Dermis microvascular lymphatic vessel endothelial cell (primary cell): ENCODE results near the gene KCNN4. TPM values are rescaled to one million over a fixed set of nuclear protein-coding genes. Genes with fewer than 3 reads are reported as not detected.

Experiments
- DNase-seq, 2 donors: peaks; one replicate each; pipeline versions ENCODE4 v3.0.0 to v3.0.0-alpha.2; 2010; ENCODE audit warnings: low read depth in 2 of 2
- total RNA-seq: library from RNA; depleted of rRNA; stranded (reverse); fragments of >200 nt; gene quantifications from 2 replicates; pipeline ENCODE4 v1.2.1, GENCODE V29; 2014

Gene KCNN4
- total RNA-seq, 1 donor from 2014 or later: 0.39 TPM

DNA sequence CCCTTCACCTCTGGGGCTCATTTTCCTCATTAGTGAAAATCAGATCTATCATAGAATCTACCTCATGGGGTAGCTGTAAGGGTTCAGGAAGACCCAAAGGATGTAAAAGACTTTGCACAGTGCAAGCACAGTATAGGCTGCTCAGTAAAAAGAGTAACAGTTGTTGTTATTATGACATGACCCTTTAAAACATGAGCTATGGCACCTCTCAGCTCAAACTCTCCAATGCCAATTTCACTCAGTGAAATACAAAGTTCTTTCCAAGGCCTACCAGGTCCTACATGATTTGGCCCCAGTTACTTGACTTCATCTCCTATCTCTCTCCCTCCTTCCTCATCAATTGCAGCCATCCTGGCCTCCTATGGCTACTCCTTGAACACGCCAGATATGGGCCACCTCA, 30.9 kb downstream of the KCNN4 start:
- DNase-seq: no peak

DNA sequence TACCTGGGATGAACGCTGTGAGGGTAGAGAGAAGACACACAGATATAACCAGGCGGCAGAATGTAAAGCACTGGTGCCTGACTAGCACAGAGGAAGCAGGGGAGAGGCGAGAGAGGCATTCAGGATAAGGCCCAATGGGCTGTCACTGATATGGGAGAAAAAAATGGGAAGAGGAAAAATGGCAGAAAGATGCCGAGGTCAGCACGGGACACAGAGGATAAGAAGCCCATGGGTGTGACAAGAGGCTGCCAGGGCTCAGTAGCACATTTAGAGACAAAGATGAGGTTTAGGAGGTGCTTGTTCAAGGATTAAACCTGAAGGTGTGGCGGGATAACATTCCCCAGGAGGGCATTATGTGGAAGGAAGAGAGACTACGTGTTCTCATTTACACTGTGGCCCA, 31.6 kb downstream of the KCNN4 start:
- DNase-seq: no peak

DNA sequence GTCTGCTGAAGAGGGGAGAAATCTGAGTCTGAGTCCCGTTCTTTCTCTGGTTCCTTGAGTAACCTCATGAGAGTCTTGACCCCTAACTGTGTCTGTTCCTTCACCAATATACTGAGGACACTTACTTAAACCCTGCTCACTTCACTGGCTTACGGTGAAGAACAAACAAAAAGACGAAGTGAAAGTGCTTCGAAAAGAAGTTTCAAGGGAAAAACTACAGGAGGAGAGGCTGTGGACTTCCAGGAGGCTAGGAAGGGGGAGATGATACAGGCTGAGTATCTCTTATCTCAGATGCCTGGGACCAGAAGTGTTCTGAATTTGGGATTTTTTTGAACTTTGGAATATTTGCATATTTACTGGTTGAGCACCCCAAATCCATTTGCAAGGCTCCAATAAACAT, 32.1 kb downstream of the KCNN4 start:
- no peak for DNase-seq

DNA sequence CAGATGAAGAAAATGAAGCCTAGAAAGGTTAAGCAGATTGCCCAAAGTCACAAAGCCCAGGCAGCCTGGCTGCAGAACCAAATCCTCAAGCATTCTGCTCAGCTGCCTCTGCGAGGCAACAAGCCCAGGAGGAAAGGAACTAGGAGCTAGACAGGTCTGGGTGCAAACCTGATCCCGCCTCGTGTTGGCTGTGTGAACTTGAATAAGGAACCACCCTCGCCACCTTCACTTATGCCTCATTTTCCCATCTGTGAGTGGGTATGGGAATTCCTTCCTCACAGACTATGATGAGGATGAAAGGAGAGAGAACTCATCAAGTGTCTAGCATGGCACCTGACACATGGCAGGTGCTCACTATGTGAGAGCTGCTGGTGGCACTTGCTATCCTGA, 32.6 kb downstream of the KCNN4 start:
- no peak for DNase-seq

DNA sequence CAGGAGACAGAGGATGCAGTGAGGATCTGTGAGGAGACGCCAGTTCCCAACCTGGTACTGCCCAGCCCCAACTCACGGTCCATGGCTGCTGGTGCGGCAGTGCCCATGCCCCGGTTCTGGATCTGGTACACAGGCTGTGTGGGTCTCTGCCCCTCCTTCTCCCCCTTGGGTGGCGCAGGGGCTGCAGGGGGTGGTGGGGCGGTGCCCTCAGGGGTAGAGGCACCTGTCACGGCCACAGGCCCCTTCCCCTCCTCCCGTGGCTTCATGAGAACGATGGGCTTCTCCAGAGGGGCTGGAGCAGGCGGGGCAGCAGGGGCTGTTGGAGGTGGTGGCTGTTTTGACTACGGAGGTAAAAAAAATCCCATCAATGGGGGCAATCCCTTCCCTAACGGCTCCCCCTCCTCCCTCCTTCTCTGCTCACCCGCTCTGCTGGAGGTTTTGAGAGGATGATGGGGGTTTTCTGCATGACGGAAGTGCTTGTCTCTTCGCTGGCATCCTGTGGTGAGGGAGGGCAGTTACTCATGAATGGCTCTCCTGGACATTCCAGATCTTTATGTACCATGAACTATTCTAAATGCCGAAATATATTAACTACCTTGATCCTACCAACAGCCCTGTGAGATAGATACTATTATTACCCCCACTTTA, 33.1 kb downstream of the KCNN4 start:
- DNase-seq: peak in 1 of 2 donors; percentile 57

DNA sequence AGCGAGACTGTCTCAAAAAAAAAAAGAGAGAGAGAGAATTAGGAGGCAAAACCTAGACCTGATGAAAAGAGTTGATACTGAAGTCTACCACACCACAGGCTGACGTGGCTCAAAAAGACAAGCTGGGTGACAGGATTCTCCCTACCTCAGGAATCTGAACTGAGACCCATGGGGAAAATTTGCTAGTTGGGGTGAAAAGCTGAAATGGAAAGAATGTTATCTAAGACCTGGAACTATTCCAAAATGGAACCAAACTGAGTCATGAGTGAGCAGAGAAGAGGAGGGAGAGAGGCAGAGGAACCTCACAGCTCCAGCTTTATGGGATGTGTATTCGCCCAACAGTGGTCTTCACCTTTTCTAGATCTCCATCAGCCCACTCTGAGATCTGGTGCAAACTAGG, 37.7 kb downstream of the KCNN4 start:
- no peak for DNase-seq

DNA sequence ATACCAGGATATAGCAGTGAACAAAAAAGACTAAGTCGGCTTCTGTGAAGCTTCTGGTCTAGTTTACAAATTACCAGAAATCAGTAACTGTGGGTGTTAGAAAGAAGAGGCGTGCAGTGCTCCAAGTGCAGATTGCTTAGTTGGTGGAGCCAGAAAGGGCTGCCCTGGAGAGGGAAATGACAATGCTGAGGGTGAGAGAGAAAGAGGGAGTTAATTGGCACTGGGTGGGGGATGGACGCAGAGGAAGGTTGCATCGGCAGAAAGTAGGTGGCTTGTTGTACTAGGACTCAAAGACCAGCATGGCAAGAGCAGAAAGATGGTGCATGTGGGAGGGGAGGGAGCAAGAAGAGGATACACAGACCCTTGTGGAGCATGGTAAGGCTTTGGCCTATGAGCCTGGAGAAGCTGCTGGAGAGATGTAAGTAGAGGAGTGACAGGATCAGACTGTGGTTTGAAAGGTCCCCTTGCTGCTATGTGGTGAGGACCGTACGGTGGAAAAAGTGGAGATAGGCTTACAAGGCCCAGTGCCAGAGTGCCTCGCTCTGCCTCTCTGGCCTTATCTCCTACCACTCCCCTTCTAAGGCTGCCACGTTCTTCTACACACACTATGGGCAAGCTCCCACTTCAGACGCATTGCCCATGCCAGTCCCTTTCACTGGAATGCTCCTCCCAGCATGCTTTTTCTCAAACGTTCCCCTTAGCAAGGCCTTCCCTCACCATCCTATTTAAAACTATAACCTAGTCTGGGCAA, 39.5 kb downstream of the KCNN4 start:
- no peak for DNase-seq

DNA sequence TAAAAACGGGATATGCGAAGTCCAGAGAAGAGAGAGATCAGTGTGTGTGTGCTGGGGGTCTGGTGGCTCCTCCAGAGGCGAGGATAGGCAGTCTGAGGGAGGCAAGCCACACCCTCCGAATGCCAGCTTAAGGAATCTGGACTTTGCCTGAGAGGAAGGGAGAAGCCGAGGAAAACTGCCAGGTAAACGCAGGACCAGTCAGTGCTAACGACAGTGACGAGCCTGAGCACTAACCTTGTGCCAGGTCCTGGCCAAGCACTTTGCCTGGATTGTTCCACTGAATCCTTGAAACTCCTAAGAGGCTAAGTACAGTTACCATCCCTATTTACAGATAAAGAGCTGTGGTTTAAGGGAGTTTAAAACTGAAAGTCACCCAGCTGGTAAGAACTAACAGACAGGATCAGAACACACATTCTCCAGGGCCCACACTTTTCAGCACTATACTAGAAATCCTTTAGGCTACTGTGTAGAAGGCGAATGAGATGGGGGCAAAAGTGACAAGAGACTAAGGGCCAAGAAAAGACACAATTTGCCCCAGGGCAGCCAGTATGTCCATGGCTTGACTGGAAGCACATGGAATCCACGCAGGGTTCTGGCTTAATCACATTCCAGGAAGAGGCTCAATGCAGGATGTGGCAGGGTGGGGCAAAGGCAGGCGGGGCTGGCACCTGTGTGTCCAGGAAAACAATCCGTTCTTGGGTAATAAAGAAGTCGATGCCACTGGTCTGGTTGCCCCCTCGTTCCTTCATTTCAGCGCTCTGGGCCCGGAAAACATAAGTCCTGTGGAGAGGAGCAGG, 41.1 kb downstream of the KCNN4 start:
- DNase-seq: peak in 1 of 2 donors; percentile 15

DNA sequence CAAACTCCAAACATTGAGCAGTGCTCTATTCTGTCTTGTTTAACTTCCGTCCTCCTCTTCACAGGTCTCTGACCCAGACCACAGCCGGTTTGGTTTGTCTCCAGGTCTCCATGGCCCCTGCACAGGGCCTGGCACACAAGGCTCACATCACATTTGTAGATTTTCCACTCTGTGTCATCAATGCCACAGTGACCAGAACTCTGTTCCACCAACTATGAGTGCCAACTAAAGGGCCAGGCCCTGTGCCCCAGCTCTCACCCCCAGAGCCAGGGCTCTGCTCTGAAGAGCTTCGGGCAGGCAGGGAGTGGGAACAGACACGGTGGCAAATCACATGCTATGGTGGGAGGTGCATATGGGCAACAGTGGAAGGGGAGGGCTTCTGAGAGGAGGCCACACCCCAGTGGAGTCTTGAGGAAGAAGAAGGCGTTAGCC, 42.0 kb downstream of the KCNN4 start:
- no peak for DNase-seq

DNA sequence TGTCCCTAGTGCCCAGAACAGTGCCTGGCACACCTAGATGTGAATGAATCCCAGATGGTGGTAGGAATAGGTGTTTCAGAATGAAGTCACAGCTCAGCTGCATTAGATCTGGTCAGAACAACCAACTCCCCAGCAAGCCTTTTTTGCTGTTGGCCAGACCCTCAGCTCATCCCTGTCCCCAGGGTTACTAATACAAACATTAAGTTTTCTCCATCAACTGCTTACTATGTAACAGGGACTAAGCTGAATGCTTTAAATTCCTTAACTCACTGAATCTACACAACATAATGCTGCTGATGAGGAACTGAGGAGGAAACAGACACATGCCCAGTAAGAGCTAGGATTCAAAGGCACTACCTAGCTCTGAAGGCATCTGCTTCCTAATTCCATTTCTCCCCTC, 44.8 kb downstream of the KCNN4 start:
- no peak for DNase-seq

DNA sequence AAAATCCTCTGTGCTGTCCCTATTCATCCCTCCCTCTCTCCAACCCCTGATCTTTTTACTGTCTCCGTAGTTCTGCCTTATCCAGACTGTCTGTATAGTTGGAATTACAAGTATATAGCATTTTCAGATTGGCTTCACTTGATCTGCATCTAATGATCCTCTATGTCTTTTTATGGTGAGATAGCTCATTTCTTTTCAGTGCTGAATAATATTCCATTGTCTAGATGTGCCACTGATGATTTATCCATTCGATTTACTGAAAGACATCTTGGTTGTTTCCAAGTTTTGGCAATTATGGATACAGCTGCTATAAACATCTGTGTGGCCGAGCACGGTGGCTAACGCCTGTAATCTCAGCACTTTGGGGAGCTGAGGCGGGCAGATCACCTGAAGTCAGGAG, 45.8 kb downstream of the KCNN4 start:
- no peak for DNase-seq

DNA sequence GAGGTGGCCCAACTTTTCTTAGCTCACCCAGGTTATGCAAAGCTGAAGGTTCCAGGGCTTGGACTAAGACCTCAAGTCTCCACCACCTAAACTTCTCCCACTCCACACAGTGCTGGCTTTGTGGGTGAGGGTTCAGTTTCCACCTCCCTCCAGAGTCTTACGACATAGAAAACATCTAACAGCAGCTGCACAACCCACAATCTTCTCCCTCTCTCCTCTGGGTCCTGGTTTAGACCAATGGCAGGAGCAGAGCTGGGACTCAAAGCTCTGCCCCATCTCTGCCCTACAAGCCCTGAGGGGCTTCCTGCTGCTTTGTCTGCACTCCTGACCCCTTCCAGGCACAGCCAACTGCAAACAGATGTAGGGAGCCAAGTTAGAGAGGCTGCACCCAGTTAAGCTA, 48.9 kb downstream of the KCNN4 start:
- no peak for DNase-seq

DNA sequence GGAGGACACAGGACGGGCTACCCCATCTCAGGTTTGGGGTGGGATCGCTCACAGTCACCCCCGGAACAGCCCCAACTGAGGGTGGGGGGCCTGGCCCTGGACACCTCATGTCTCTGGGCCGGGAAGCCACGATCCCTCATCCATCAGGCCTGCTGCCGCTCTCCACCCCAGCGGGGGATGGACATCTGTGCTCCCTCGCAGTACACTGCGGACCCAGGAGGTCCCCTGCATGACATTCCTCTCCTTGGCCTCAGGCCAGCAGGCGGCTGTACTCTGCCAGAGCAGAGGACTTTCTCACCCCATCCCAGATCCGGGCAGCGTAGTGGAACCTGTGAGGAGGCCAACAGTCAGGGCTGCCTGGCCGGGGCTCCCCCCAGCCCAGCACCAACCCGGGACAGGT, 49.4 kb downstream of the KCNN4 start:
- no peak for DNase-seq

DNA sequence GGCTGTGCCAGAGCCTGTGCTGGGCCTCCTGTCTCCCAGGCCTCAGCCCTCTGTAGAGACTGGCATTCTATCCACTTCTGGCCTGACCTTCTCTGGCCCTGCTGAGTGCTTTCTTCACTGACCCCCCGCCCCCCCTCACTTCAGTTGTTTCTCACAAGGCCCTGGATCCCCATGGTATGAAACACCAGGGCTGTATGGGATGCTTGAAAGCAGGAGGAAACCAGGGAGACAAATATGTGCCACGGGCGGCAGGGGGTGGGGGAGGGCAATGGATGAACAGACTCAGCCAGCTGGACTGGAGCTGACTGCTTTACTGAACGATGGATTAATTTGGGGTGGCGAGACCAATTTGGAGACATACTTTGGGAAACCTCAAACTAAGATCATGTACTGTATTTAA, 50.9 kb downstream of the KCNN4 start:
- DNase-seq: no peak

DNA sequence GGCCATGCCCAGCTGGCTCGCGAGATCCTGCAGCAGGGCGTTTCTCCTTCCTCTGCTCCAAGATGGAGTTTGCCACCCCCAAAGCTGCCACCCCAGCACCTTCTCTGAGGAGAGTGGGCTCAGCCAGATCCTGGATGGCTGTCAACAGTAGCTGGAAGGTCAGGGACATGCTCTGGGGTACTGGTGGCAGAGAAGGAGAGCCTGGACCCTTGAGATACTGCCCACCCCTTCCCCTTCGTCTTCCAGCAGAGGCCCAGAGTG, 53.2 kb downstream of the KCNN4 start:
- DNase-seq: no peak

DNA sequence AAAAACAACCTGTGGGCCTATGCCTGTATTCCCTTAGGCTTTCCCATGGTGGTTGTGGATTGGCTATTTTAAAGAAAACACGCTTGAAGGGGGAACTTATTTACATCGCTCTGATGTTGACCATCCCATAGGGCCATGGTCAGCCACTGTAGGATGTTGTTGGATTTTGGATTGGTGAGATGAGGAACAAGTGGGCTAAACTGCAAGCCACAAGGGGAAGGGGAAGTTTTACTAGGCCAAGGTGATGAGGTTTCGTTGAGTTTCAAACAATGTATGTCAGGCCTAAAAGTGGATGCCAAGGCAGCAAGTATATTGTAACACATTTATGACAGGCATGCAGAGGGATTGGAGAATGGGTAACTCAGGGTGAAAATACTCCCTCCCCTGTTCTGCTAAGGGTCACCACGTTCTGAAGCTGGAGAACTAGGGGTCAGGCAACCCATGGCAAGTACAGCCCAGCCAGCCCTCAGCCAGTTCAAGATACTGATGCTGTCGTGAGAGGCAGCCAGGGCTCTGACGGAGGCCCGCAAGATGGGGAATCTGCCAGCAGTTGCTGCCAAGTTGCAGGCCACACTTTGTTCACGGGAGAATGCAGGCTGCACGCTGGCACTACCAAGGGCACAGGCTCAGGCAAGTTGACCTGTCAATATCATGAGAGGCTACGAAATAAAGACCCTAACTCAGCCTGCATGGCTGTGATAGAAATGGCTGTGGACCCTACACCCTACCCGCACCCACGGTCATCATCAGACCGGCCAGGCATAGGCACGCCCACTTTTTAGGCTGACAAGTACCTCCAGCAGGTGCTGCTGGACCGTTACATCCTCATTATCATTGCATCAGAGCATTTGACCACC, 53.8 kb downstream of the KCNN4 start:
- no peak for DNase-seq

DNA sequence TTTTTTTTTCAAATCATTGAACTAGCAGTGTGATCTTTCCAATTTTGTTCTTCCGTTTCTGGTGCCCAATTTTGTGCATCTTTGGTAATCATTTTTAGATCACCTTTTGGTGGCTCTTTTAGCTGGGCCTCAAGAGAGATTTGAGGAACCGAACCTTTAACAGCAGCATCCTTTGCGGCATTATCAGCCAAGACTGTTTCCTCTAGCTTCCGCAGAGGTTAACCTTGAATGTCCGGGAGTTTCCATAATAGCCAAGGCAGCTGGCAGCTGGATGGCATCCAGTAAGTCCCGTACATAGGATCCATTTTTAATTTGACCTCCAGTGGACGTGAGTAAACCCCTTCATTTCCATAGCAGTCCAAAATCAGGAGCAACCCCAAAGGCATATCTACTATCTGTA, 55.3 kb downstream of the KCNN4 start:
- DNase-seq: peak in 1 of 2 donors; percentile 71

DNA sequence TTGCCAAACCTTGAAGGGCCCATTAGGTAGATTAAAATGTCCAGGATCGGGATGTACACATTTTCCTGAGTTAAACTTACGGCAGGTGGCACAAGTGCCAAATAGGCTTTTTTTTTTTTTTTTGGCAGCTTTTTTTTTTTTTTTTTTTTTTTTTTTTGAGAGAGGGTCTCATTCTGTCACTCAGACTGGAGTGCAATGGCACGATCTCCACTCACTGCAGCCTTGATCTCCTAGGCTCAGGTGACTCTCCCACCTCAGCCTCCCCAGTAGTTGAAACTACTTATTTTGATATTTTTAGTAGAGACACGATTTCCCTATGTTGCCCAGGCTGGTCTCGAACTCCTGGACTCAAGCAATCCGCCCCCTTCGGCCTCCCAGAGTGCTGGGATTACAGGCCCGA, 55.9 kb downstream of the KCNN4 start:
- no peak for DNase-seq

DNA sequence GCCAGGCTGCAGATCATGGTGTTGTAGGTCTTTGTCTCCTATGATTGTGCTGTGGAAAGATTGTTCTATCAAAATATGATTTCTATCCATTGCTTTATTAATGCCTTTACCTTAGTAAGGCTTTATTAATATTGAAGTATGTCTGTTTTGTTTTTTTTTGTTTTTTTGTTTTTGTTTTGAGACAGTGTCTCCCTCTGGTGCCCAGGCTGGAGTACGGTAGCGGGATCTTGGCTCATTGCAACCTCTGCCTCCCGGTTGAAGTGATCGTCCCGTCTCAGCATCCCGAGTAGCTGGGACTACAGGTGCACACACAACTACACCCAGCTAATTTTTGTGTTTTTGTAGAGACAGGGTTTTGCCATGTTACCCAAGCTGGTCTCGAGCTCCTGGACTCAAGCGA, 57.2 kb downstream of the KCNN4 start:
- no peak for DNase-seq

DNA sequence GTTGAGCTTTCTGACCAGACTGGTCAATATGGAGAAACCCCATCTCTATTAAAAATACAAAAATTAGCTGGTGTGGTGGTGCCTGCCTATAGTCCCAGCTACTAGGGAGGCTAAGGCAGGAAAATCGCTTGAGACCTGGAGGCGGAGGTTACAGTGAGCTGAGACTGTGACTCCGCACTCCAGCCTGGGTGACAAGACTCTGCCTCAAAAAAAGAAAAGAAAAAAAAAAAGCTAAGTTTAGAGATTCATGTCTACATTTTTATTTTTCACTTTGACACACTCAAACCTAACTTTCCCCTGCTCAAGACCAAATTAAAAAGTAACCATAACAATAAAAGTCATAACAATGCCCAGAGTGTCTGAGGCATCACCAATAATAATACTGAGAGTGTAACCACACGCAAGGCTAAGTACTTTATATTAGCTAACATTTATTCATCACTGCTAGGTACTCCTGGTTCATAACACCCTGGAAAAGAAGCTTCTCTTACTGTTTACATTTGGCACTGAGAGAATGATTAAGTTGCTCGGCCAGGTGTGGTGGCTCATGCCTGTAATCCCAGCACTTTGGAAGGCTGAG, 59.2 kb downstream of the KCNN4 start:
- no peak for DNase-seq

DNA sequence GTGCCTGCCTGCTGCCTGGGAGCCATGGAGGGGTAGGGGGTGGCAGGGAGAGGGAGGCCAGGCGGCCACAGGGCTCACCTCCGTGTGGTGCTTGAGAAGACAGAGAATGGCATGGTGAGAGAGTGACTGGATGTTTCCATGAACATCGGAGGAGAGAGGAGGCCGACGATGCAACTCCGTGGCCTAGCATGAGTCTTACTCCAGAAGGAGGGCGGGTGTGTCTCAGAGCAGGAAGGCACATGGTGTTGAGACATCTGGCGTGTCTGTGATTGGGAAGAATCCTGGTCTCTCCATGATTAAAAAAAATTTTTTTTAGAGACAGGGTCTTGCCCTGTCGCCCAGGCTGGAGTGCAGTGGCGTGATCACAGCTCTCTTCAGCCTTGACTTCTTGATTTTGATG, 59.8 kb downstream of the KCNN4 start:
- no peak for DNase-seq

DNA sequence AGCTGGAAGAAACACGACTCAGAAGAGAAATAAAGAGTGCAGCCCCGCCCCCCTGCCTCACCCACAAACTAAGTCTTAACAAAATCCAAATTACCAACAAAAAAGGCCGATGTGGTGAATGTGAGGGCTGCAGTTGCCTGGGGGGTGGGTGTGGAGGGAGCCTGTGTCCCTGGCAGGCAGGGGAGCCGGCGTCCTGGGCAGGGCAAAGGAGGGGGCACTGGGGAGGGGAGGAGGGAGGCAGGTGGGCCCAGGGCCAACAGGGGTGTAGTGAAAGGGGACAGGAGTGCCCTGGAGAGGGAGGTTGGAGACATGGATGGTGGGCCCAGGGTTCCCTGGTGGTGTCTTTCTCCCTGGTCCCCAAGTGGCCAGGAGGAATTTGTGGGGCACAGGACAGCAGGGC, 60.9 kb downstream of the KCNN4 start:
- no peak for DNase-seq
